ENCODE results near the gene RYR3. TPM values are rescaled to one million over a fixed set of nuclear protein-coding genes. Genes with fewer than 3 reads are reported as not detected.

The RYR3 gene
- total RNA-seq, 1 donor from 2014 or later: 6.3 TPM

DNA sequence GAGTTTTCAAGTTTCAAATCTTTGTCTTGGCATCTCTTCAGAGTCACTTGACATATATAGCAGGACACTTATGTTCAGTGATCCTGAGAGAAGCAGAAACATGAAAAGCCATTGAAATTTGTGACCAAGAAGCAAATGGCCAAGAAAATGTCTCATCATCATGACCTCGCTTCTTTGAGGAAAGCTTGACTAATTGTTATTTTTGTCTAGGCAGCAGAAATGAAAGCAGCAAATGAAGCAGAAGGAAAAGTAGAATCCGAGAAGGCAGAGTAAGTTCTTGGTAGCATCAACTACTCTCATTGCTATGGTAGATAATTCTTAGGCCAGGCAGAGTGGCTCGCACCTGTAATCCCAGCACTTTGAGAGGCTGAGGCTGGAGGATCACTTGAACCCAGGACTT is 529.8 kb downstream of the RYR3 start:
- no peak for DNase-seq

DNA sequence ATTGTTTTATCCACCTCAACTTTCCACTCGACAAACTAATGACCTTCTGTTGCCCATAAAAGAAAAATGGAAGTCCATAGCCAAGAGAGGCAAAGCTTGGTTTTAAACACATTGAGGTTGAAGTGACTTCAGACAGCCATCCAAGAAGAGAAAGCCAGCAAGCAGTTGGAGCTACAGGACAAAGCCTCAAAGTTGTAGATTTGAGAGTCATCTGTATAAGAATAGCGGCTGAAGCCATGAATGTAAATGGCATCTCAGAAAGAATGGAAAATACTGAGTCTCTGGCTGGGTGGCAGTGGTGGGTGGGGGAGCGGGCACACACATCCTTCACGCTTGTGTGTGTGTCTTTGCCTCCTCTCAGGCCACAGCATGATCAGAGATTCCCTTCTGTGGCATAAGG is 533.4 kb downstream of the RYR3 start:
- no peak for DNase-seq

DNA sequence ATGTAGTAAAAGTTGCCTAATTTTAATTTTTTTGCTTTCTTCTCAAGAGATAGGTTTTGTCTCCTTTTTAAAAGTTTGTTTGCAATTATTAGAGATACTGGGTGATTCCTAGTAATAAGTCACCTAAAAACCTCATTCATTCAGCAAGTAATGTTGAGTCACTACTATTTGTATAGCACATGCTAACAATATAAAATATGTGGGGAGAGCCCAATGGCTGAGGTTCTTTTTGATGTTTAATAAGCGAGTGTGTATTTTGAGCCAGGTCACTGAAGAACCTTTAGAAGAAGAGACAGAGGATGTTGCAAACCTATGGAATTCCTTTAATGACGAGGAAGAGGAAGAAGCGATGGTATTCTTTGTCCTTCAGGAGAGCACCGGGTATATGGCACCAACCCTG is 533.8 kb downstream of the RYR3 start:
- DNase-seq: no peak

DNA sequence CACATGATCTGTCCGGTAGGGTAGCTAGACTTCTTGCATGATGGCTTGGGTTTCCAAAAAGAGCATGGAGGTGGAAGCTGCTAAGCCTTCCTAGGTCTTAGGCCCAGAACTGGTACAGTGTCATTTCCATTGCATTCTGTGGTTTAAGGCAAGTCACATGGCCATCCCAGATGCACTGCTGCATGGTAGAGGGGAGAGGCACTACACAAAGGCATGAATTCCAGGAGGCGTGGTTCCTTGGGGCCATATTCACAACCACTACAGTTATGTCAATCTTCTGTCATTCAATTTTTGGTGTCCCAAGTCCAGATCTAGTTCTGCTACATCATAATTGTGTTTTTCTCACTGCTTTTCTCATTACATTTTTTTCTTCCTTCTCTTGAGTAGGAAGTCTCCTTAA is 535.4 kb downstream of the RYR3 start:
- no peak for DNase-seq

DNA sequence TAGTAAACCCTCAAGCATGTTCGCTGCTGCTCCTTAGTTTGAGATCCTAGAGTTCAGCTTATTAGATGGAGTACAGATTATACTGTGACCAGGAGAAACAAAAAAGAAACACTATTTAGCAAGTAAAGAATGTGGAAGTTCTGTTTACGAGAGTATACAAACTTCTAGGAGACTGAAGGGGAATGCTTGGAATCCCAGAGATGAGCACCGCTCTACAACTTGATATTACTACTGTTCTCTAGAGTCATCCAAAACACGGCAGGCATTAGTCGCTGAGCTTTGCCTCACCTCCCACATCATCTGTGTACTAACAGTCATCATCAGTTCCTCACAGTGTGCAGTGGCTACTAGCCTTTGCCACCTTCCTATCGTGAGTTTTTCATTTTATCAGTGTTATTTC is 536.1 kb downstream of the RYR3 start:
- DNase-seq: no peak

DNA sequence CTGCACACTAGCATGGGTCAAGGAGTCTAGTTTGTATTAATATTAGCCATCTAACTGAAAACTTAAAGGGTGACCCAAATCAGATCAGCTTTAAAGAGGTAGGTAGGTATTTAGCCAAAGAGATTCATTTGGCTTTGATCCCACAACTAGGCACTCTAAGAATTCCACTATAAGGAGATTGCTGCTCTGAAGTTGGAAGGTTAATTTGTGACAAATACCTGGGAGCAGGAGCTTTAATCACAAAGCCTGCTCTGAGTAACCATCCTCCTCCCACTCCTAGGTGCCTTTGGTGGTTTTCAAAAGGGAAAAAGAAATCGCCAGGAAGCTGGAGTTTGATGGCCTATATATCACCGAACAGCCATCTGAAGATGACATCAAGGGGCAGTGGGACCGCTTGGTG is 537.2 kb downstream of the RYR3 start:
- DNase-seq: no peak

DNA sequence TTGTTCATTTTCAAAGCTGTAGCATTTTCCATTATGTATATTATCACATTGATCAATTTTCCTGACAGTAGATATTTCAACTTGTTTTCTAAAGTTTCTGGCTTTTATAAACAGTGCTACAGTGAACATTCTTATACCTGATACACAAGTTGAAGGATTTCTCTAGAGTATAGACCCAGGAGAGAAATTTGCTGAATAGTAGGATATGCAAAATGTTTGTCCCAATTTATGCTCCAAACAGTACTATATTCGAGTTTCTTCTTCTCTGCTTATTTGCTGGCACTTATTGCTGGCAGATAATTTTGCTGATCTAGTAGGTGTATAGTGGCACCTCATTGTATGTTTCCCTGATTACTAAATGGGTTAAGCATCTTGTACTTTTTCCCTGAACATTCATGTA is 540.3 kb downstream of the RYR3 start:
- no peak for DNase-seq

DNA sequence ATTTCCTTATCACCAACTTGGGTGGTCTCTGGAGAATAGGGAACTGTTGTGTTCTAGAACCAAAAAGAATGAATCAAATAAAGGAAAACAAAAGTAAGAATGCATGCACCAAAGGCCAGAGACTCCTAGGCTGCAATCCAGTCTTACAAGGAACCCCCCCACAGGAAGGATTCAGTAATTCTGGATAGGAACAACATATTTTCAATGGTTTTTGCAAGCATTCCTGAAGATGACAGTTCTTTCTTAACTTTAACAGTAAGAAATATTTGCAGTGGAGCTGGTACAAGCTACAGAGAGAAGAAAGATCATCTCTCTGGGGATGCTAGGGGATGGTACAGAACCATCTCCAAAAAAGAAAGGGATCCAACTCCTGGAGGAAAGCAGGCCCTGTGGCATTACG is 541.3 kb downstream of the RYR3 start:
- no peak for DNase-seq

DNA sequence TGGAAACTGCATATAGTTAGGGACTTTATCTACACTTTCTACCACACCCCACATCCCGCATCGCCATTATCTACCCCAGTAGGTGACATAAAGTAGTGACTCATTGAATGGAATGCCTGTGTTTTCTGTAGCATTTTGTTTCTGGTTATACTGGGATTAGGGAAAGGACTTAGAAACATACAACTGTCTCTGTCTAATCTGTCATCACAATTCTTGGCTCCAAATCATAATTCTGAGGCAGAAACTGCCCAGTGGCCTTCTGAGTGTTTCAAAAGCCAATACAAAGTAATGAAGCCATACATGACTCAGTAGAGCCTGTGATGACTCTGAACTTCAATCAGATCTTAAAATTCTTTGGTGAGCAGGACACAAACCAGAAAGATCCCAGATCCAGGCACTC is 541.8 kb downstream of the RYR3 start:
- DNase-seq: no peak

DNA sequence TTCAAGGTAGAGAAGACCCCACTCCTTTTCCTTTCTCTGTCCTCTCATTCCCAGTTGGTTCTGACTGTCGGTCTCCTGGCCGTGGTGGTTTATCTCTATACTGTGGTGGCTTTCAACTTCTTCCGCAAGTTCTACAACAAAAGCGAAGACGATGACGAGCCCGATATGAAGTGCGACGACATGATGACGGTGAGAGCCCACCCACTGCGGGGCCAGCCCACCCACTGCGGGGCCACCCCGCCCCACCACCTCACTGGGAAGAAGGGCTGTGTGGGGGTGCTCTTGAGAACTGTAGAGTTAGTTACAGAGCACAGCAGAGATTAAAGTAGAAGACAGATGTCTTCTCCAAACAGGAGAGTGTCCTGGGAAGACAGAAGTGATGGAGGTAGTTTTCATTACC is 547.0 kb downstream of the RYR3 start:
- DNase-seq: no peak

DNA sequence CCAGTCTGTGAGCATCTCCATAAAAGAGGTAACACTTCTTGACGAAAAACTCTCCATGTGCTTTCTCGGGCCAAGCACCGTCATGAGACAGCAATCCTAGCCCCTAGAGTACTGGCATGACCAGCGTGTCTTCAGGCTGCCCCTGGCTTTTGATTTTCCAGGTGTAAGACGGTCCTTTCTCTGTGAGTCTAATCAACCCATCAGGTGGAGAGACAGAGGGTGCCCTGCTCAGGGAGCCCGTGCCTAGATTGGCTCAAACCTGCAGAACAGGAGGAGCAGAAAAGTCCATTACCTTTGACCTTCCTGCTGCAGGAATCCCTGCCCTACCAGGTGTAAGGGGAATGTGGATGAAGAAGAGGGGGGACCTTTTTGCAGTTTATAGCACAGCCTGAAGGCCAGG is 548.1 kb downstream of the RYR3 start:
- DNase-seq: no peak

DNA sequence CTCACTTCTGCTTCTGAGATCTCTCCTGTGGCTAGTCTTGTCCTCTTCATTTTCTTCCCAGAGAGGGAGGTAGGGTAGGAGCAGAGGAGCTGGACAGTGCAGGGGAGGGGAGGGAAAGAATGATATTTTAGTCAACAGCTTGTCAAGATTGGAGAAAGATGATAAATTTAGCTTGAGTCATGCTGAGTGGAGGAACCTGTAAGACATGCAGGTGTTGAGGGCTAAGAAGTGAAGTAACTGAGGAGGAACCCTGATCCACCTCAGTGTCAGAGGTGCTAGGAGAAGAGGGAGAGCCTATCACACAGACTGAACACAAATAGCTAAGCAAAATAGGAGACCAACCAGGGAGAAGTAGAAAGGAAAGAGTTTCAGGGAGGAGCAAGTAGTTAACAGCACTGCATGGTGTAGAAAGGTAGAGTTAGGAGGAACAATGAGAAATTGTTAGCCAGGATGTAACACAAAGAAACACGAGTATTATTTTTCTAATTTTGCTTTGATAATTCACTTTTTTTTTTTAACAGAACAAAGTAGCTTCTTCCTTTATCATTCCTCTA is 549.3 kb downstream of the RYR3 start:
- no peak for DNase-seq

DNA sequence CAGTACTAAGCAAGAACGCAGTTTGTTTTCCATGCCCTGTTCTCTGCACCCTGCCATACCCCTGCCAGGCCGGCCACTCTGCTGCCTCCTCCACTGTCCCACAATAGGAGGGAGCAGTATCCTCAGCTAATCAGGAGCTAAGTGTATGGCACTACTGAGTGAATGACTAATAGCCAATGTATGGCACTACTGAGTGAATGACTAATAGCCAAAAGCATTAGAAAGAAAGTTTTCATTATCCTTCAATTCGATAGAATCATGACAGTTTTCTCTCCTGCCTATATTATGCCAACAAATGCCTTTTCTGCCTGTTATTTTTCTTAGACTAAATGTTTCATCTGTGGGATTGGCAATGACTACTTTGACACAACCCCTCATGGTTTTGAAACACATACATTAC is 550.0 kb downstream of the RYR3 start:
- DNase-seq: no peak

DNA sequence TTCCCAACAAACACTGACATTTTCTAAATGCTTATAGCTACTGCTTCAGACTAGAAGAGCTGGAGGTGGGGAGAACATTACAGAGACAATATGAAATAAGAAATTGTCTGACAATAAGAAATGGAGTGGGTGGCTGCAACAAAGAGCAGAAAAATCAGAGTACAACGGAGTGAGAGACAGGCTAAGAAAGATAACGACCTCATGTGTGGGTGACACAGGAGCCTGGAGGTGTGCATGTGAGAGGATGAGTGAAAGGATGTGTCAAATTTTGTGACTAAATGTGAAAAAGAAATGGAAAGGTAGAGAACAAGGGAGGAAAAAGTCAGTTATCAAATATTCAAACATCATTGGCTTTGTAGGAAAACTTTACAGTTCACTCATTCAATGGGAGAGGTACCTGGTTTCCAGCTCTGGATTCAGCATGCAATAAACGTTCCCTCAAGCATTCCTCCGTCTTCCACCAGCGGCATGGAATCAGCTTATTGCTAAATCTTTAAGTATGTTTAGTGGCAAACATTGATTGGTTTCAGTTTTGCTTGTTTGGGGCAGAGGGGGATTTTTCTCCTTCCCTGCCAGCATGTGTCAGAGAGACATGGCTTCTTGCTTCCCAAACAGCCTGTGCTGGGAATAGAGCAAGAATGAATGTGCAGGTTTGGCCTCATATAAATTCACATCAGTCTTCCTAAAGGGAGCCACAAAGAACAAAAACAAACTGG is 553.8 kb downstream of the RYR3 start:
- no peak for DNase-seq

DNA sequence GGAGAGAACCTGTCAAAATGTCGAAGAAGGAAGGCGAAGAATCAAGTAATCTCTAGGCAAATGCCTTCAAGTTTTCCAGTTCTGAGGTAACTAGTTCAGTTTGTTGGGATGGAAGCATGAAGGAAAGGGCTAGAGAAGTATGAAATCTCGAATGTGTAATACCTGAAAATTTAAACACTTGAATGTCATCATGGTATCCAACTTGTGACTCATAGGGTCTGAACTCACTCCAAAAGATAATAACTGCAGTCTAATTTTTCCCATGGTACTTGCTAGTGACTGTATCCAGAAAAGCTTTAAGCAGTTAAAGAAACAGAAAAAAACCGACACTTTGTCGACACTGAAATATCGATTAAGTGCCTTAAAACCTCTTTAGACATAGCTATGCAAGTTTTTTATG is 554.6 kb downstream of the RYR3 start:
- DNase-seq: no peak

DNA sequence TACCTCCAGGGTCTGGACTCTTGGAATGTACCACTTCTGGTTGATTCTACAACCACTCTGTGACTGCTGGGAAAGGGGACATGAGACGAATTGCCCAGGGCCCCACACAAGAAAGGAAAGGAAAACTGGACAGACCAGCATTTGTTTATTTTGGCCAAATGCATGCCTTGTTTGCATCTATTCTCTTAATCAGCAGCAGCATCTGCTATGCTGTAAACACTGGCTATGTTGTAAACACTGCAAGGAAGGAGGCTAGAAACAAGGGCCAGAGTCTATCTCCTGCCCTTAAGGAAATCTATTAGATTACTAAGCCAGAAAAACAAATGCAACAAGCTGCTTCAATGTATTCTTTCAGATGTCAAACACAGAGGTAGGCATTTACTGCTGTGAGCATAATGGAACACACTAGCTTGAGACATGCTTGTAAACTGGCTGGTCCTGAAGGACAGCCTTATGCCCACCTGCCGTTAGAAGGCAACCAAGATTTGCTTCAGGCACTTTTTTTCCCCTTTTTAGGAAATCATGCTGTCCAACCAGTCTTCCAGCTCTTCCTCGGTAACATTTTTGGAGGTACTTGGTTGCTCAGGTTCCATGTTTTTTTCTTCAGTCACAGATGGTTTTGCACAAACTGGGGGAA is 555.5 kb downstream of the RYR3 start:
- DNase-seq: no peak

DNA sequence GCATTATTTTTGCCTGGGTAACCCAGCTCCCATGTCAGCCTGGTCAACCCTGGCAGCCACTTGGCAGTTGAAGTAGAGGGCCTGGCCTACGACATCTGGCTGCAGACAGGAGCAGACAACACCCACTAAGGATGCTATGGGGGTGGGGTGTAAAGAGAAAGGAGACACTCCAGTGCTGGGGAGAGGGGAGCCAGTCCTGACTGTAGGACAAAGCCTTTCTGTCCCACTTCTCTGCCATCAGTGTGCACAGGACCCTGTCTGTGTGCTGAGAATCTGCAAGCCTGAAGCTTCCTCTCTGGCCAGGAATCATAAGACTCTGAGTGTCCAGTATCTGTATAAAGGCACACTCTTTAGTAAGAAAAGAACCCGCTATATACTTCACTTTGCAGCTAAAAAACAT is 561.2 kb downstream of the RYR3 start:
- no peak for DNase-seq

DNA sequence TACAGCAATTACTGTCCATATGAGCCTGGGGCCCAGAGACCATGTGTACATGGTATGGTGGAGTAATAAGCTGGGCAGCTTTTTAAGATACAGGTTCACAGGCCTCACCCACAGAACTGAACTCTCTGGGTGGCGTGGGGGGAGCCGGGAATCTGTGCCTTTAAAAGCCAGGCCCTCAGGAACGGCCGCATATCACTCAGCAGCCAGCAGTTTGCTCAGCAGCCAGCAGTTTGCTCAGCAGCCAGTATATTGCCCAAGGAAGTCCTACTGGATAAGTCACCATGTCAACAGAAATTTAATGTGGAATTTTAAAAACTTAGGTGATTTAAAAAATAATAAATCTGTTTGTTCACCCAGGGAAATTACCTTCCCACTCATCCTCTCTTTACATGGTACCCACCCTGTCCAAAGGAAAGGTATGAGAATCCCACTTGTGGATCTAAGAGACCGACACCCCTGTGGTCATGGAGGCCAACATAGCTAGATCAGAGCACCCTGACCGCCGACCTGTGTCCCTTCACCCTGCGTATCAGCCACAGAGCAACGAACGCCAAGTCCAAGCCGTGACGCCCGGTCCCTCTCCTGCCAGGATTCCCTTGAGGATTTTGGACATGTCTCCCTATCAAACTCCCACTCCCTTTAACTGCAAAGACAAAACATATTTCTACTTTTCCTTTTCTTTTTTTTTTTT is 561.8 kb downstream of the RYR3 start:
- DNase-seq: no peak

DNA sequence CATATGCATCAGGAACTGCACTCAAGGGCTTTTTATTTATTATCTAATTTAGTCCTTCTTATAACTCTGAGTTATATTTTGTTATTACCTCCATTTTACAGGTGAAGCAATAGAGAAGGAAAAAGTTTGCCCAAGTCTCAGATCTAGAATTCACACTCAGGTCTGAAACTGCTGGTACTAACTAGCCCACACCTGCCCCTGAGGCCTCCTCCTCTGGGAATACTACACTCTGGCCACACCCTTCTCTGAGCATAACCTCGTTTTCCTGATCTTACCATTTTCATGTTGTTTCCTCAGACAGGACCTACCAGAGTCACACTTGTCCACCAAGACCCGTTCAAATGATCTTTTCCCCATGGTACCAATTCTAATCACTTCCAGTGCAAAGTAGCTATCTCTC is 563.4 kb downstream of the RYR3 start:
- DNase-seq: no peak

DNA sequence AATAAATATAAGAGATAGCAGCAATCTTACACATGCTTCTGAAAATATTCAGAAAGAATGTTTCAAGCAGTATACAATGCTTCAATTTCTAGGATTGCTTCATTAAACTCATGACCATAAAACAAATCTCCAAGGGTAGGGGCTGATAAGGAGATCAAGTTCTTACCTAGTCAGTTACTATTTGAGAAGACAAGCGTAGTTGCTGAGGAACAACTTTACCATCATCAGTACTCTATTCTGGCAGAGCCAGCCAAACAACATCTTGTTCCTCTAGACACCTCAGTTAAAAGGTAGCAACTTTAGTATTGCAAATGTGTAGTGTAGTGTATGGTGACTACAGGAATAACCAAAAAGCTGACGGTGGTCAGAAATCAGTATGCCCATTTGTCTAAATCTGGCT is 572.2 kb downstream of the RYR3 start:
- DNase-seq: no peak

DNA sequence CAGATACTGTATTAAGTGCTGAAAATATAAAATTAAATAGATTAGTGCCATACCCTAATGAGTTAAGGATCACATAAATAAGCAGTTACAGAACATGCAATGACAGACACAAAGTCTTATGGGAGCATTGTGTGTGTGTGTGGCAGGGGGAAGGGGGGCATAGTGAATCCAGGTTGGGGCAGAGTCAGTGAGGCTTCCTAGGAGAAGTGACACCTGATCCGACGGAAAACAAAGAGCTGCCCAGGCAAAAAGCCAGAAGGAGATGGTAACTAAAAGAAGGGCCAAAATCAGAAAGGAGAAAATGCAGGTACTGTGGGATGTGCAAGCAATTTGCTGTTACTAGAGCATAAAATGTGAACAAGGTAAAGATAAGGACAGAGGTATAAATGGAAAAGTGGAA is 577.4 kb downstream of the RYR3 start:
- DNase-seq: no peak

DNA sequence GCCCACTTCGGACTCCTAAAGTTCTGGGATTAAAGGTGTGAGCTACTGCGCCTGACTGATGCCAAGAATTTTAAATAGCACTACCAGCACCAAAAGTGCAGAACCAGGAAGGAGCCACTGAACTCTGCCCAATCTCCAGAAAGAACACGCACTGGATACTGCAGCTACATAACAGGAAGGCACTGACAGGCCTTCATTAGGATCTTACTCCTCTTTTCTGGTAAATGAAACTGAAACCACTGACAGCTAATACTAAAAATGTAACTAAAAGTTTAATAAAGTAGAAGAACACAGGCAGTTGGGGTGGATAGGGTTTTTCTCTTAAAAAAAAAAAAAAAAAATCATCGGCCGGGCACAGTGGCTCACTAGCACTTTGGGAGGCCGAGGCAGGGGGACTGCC is 583.4 kb downstream of the RYR3 start:
- no peak for DNase-seq

DNA sequence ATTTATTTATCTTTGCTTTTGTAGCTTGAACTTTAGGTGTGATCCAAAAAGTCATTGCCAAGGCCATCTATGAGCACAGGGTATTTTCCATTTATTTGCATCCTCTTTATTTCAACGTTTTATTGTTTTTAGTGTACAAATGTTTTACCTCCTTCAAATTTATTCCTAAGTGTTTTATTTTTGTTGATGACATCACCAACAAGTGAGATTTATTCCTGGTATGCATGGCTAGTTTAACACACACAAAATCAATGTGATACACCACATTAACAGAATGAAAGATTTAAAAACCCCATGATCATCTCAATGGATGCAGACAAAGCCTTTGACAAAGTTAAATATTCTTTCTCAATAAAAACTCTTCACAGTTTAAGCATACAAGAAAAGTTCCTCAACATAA is 591.3 kb downstream of the RYR3 start:
- no peak for DNase-seq

DNA sequence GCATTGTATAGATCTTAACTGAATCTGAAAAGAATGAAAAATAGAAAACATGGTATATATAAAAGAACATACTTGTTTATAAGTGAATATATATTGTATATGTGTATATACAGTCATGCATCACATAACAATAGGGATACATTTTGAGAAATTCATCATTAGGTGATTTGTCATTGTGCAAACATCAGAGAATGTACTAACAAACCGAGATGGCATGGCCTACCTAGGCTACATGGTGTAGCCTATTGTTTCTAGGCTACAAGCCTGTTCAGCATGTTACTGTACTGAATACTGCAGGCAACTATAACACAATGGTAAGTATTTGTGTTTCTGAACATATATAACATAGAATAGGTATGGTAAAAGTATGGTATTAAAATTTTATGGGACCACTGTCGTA is 592.9 kb downstream of the RYR3 start:
- DNase-seq: no peak
